HCT116 (cell line): Measurements from ENCODE around the gene FAM240B. TPM values are rescaled to one million over a fixed set of nuclear protein-coding genes. Genes with fewer than 3 reads are reported as not detected.
A peak's percentile ranks its signal among the peaks of the same experiment; 100 is the strongest.

Experiments used
- ATAC-seq: fragments of 200-7000 bp; cut with Tn5 transposase; 2 replicates; pipeline ENCODE4 v1.9.1; 2020; ENCODE audit warnings: mild to moderate bottlenecking, moderate library complexity
- BruUV-seq: library from RNA; stranded (reverse); fragments of 400-500 nt; replicated peaks from 2 replicates; lab custom pipeline; 2021; lab: Mats Ljungman, UMichigan
- CTCF ChIA-PET: fragments of 300-600 bp; sonication (Branson Sonifier 250); formaldehyde crosslinking; loops from one replicate; lab custom pipeline; 2021; ENCODE audit warnings: antibody characterized with exemption; lab: Charles Lee
- POLR2A ChIA-PET: fragments of 300-600, 350-600 bp; sonication (Branson Sonifier 250); formaldehyde crosslinking; loops from one replicate; lab custom pipeline; 2021; ENCODE audit warnings: antibody characterized with exemption; lab: Charles Lee
- RAD21 ChIA-PET, 2 experiments: fragments of 300-600 bp; sonication (Branson Sonifier 250); formaldehyde crosslinking; loops; one replicate each; lab custom pipeline; 2023; ENCODE audit warnings: low total read pairs in 2 of 2; ENCODE audit not compliant: uncharacterized antibody in 2 of 2, unreplicated experiment in 2 of 2, low non-redundant PET in 1 of 2; lab: Charles Lee
- DNase-seq: peaks from one replicate; pipeline ENCODE4 v3.0.0-alpha.2; 2010; ENCODE audit warnings: low read depth, low spot score
- H2AFZ ChIP-seq: fragments of 200-600 bp; shearing (Covaris generic), sonication (generic); 2 replicates; pipeline ENCODE4 v1.6.1; 2017; ENCODE audit warnings: low read depth, mixed run types, mixed read lengths, antibody characterized with exemption, low read length; ENCODE audit not compliant: poor library complexity, severe bottlenecking
- H3K27ac ChIP-seq: 2 replicates; pipeline ENCODE4 v1.5.1; 2012; ENCODE audit warnings: low read depth, low read length
- H3K27me3 ChIP-seq: fragments of 200-600 bp; sonication (generic); 2 replicates; pipeline ENCODE4 v1.6.1; 2016; ENCODE audit warnings: mixed run types, low read length, mixed read lengths; ENCODE audit not compliant: insufficient read depth
- H3K36me3 ChIP-seq, 2 experiments: fragments of 200-500 bp in 1 of 2; fragments of 200-600 bp in 1 of 2; sonication (Bioruptor generic) in 1 of 2; sonication (generic) in 1 of 2; 2 replicates each; pipeline versions ENCODE4 v1.5.1 to v1.6.1; 2014 to 2016; ENCODE audit warnings: low read length in 2 of 2, inconsistent platforms in 1 of 2, mixed read lengths in 1 of 2, mixed run types in 1 of 2; ENCODE audit not compliant: insufficient read depth in 2 of 2, control insufficient read depth in 1 of 2
- H3K4me1 ChIP-seq, 2 experiments: fragments of 200-600 bp in 1 of 2; sonication (generic) in 1 of 2; 2 replicates each; pipeline versions ENCODE4 v1.5.1 to v1.6.1; 2012 to 2017; ENCODE audit warnings: low read length in 2 of 2, inconsistent platforms in 1 of 2, mild to moderate bottlenecking in 1 of 2, mixed read lengths in 1 of 2, mixed run types in 1 of 2, moderate library complexity in 1 of 2; ENCODE audit not compliant: insufficient read depth in 2 of 2, control insufficient read depth in 1 of 2
- H3K4me2 ChIP-seq: fragments of 200-600 bp; sonication (generic); 2 replicates; pipeline ENCODE4 v1.6.1; 2017; ENCODE audit warnings: mixed run types, low read length, mixed read lengths
- H3K4me3 ChIP-seq, 2 experiments: fragments of 200-600 bp in 1 of 2; sonication (generic) in 1 of 2; replicated peaks in 1 of 2; 2 replicates each; pipeline ENCODE4 v1.5.1; 2011 to 2016; ENCODE audit warnings: low read length in 2 of 2, control low read depth in 1 of 2, low read depth in 1 of 2, mild to moderate bottlenecking in 1 of 2, mixed read lengths in 1 of 2, mixed run types in 1 of 2
- H3K79me2 ChIP-seq: fragments of 200-600 bp; sonication (generic); 2 replicates; pipeline ENCODE4 v1.6.1; 2017; ENCODE audit warnings: mild to moderate bottlenecking, mixed run types, low read length, moderate library complexity, mixed read lengths; ENCODE audit not compliant: insufficient read depth
- H3K9ac ChIP-seq: fragments of 200-600 bp; sonication (generic); 2 replicates; pipeline ENCODE4 v1.6.1; 2016; ENCODE audit warnings: low read length, mixed read lengths
- H3K9me2 ChIP-seq: fragments of 200-600 bp; sonication (generic), shearing (Covaris generic); 2 replicates; pipeline ENCODE4 v1.6.1; 2017; ENCODE audit warnings: mixed run types, mild to moderate bottlenecking, moderate library complexity; ENCODE audit not compliant: insufficient read depth
- H3K9me3 ChIP-seq, 2 experiments: fragments of 200-500 bp in 1 of 2; fragments of 200-600 bp in 1 of 2; sonication (Bioruptor generic) in 1 of 2; sonication (generic) in 1 of 2; 2 replicates each; pipeline ENCODE4 v1.6.1; 2014 to 2017; ENCODE audit warnings: low read length in 2 of 2, mixed read lengths in 2 of 2, inconsistent platforms in 1 of 2, low read depth in 1 of 2, mild to moderate bottlenecking in 1 of 2, mixed run types in 1 of 2, moderate library complexity in 1 of 2; ENCODE audit not compliant: control insufficient read depth in 1 of 2, insufficient read depth in 1 of 2
- H4K20me1 ChIP-seq: fragments of 200-600 bp; sonication (generic), shearing (Covaris generic); 2 replicates; pipeline ENCODE4 v1.6.1; 2017; ENCODE audit warnings: mixed run types, mild to moderate bottlenecking, moderate library complexity; ENCODE audit not compliant: insufficient read depth
- CBX3 ChIP-seq: IDR thresholded peaks from 2 replicates; pipeline ENCODE4 v1.6.1; 2012; ENCODE audit warnings: low read depth
- ELF1 ChIP-seq: IDR thresholded peaks from 2 replicates; pipeline ENCODE4 v1.6.1; 2012; ENCODE audit warnings: low read depth, borderline replicate concordance
- EZH2phosphoT487 ChIP-seq: fragments of 200-600 bp; IDR thresholded peaks from 2 replicates; pipeline ENCODE4 v1.6.1; 2018; ENCODE audit warnings: antibody characterized with exemption, borderline replicate concordance
- FOSL1 ChIP-seq: IDR thresholded peaks from 2 replicates; pipeline ENCODE4 v1.6.1; 2012; ENCODE audit warnings: low read depth
- JUND ChIP-seq: IDR thresholded peaks from 2 replicates; pipeline ENCODE4 v1.6.1; 2012
- POLR2A ChIP-seq: IDR thresholded peaks from 2 replicates; pipeline ENCODE4 v1.7.0; 2011; ENCODE audit warnings: borderline replicate concordance; ENCODE audit not compliant: insufficient read depth, insufficient read length; ENCODE audit errors: extremely low read depth
- RAD21 ChIP-seq: IDR thresholded peaks from 2 replicates; pipeline ENCODE4 v1.6.1; 2012; ENCODE audit warnings: low read depth, mild to moderate bottlenecking
- SRF ChIP-seq: IDR thresholded peaks from 2 replicates; pipeline ENCODE4 v1.6.1; 2012; ENCODE audit warnings: low read depth
- ZFX ChIP-seq: fragments of 450-650 bp; IDR thresholded peaks from 2 replicates; pipeline ENCODE4 v1.6.1; 2017
- ZNF274 ChIP-seq: fragments of 200-500 bp; sonication (Bioruptor generic); IDR thresholded peaks from 2 replicates; pipeline ENCODE4 v1.6.1; 2014; ENCODE audit warnings: mild to moderate bottlenecking, low read depth, low read length, inconsistent platforms
- intact Hi-C: fragments of 100-400 bp; cut with micrococcal nuclease; formaldehyde crosslinking; loops from 2 replicates; pipeline ENCODE4 v1.10.0; 2022
- total RNA-seq: library from RNA; stranded (reverse); gene quantifications from one replicate; pipeline ENCODE4 v1.2.1, GENCODE V29; 2021; ENCODE audit not compliant: unreplicated experiment
- TF ChIP-seq, protein P1 (sequence below): IDR thresholded peaks from 2 replicates; pipeline ENCODE4 v1.6.1; 2011; ENCODE audit warnings: mild to moderate bottlenecking, low read length, moderate library complexity; ENCODE audit not compliant: insufficient replicate concordance; ENCODE audit errors: extremely low read depth
- TF ChIP-seq, protein P2 (sequence below): IDR thresholded peaks from 2 replicates; pipeline ENCODE4 v1.6.1; 2012
- TF ChIP-seq, protein P3 (sequence below): IDR thresholded peaks from 2 replicates; pipeline ENCODE4 v1.6.1; 2012; ENCODE audit warnings: low read depth

FAM240B gene
- total RNA-seq, 1 experiment from 2014 or later: not detected

DNA sequence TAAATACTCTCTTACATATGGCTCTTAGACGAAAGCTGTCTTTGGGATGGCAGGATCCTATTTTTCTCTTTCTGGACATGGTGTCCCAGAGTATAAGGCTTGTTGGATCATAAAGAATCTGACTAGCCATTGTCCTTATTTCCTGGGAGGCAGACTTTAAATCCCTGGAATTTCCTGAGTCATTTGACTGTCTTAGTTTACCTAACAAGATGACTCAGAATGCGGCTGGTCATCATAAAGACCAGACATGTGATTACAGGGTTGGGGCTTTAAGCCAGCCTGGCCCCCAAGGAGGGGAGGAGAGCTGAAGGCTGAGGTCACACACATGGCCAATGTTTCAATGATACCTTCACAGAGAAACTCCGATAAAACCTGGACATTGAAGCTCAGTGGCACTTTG is 37.2 kb downstream of the FAM240B start (continued):
- TF ChIP-seq ELF1: no peak; the same call in 1 of the 2 replicates

DNA sequence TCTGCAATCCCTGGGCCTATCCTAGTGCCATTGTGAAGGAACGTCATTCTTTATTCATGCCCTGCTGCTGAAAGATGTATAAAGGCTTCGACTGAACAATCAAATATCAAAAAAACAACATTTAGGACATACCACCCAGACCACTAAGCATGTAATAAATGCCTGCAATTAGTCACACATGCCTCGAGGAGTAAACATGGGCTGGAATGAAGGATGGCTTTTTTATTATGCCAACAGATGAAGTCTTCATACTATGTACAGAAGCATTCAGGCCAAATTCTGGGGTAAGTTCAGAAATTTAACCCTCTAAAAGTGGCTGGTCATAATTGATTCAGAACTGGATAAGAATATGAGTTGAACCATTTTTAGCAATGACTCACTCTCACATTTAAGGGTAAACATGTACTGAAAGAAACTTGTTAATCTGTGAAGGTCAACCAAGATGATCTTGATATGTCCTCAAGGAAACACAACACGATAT is 38.1 kb downstream of the FAM240B start:
- peak; percentile 30; the same call in 1 of the 2 replicates for ATAC-seq
- H3K4me2 ChIP-seq: peak overlapping the region; percentile 62
- H3K27ac ChIP-seq: no peak overlapping the region

More for the DNA sequence above, 38.1 kb downstream of the FAM240B start:
- Histone ChIP-seq H3K4me3 (no peak overlapping the region), H3K27me3 (no peaks in the 10 kb centered on the region), H3K9me2 (no peaks in the 10 kb centered on the region), H4K20me1 (no peaks in the 10 kb centered on the region), H3K79me2 (no peaks in the 10 kb centered on the region), H2AFZ (no peak overlapping the region), H3K9me3 (no peaks in the 10 kb centered on the region), H3K36me3 (no peaks in the 10 kb centered on the region), H3K9ac (no peak overlapping the region), H3K4me1 (peaks cover 17 to 23% of the 10 kb centered on the region in 2 experiments)
- ChIA-PET RAD21 (no interaction called here), CTCF (no interaction called here), POLR2A (no interaction called here)
- TF ChIP-seq, protein P1, sequence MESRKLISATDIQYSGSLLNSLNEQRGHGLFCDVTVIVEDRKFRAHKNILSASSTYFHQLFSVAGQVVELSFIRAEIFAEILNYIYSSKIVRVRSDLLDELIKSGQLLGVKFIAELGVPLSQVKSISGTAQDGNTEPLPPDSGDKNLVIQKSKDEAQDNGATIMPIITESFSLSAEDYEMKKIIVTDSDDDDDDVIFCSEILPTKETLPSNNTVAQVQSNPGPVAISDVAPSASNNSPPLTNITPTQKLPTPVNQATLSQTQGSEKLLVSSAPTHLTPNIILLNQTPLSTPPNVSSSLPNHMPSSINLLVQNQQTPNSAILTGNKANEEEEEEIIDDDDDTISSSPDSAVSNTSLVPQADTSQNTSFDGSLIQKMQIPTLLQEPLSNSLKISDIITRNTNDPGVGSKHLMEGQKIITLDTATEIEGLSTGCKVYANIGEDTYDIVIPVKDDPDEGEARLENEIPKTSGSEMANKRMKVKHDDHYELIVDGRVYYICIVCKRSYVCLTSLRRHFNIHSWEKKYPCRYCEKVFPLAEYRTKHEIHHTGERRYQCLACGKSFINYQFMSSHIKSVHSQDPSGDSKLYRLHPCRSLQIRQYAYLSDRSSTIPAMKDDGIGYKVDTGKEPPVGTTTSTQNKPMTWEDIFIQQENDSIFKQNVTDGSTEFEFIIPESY: no peak
- TF ChIP-seq SRF (no peak), ZFX (no peak), ZNF274 (no peak), CBX3 (no peak), EZH2phosphoT487 (no peak), RAD21 (no peak), JUND (no peak), POLR2A (no peak), FOSL1 (no peak)
- TF ChIP-seq, protein P2, sequence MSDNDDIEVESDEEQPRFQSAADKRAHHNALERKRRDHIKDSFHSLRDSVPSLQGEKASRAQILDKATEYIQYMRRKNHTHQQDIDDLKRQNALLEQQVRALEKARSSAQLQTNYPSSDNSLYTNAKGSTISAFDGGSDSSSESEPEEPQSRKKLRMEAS: no peak
- TF ChIP-seq, protein P3, sequence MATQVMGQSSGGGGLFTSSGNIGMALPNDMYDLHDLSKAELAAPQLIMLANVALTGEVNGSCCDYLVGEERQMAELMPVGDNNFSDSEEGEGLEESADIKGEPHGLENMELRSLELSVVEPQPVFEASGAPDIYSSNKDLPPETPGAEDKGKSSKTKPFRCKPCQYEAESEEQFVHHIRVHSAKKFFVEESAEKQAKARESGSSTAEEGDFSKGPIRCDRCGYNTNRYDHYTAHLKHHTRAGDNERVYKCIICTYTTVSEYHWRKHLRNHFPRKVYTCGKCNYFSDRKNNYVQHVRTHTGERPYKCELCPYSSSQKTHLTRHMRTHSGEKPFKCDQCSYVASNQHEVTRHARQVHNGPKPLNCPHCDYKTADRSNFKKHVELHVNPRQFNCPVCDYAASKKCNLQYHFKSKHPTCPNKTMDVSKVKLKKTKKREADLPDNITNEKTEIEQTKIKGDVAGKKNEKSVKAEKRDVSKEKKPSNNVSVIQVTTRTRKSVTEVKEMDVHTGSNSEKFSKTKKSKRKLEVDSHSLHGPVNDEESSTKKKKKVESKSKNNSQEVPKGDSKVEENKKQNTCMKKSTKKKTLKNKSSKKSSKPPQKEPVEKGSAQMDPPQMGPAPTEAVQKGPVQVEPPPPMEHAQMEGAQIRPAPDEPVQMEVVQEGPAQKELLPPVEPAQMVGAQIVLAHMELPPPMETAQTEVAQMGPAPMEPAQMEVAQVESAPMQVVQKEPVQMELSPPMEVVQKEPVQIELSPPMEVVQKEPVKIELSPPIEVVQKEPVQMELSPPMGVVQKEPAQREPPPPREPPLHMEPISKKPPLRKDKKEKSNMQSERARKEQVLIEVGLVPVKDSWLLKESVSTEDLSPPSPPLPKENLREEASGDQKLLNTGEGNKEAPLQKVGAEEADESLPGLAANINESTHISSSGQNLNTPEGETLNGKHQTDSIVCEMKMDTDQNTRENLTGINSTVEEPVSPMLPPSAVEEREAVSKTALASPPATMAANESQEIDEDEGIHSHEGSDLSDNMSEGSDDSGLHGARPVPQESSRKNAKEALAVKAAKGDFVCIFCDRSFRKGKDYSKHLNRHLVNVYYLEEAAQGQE: no peak
- intact Hi-C loops: no loop called here
- BruUV-seq: no TSS peak
- no peak for DNase-seq
